ENCODE results near the gene EYA3. TPM values are rescaled to one million over a fixed set of nuclear protein-coding genes. Genes with fewer than 3 reads are reported as not detected.

Gene EYA3
- total RNA-seq, 1 experiment from 2014 or later: 32.7 TPM

DNA sequence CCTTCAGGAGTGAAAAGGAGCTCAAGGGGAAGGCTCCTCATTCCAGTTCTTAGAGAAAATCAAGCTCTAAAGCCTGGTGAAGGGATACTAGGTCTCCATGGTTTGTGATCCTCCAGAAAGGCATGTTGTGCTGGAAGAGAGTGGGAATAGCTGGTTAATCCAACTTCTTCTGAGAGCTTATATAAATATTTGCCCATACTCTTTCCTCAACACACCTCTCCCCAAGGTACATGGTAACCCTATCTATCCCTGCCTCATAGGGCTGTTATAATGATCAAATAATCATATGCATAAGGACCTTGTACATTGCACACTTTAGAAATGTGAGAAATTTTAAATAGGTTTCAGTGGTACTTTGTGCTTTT is 114.0 kb downstream of the EYA3 start:
- H2BK5ac ChIP-seq (ENCODE audit: insufficient read length, low read length): no peak overlapping the region
- TF ChIP-seq, protein P1, sequence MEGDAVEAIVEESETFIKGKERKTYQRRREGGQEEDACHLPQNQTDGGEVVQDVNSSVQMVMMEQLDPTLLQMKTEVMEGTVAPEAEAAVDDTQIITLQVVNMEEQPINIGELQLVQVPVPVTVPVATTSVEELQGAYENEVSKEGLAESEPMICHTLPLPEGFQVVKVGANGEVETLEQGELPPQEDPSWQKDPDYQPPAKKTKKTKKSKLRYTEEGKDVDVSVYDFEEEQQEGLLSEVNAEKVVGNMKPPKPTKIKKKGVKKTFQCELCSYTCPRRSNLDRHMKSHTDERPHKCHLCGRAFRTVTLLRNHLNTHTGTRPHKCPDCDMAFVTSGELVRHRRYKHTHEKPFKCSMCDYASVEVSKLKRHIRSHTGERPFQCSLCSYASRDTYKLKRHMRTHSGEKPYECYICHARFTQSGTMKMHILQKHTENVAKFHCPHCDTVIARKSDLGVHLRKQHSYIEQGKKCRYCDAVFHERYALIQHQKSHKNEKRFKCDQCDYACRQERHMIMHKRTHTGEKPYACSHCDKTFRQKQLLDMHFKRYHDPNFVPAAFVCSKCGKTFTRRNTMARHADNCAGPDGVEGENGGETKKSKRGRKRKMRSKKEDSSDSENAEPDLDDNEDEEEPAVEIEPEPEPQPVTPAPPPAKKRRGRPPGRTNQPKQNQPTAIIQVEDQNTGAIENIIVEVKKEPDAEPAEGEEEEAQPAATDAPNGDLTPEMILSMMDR (conservative IDR thresholded peaks at IDR 0.05): no peak

More for the DNA sequence above, 114.0 kb downstream of the EYA3 start:
- Histone ChIP-seq H3K9ac (ENCODE audit: extremely low read depth, insufficient read length, low read length) (no peak overlapping the region), H3K18ac (ENCODE audit: insufficient read length, low read depth, low read length) (no peak overlapping the region), H3K9me3 (ENCODE audit: control insufficient read depth, low read depth, low read length) (no peaks in the 10 kb centered on the region), H3K79me2 (ENCODE audit: insufficient read depth, low read length) (no peaks in the 10 kb centered on the region), H2BK120ac (ENCODE audit: low read depth, low read length, poor library complexity, severe bottlenecking) (no peak overlapping the region), H3K4me1 (ENCODE audit: insufficient read depth, low read length) (no peaks in the 10 kb centered on the region), H4K5ac (ENCODE audit: insufficient read length, low read depth, low read length) (no peak overlapping the region), H3K23ac (ENCODE audit: insufficient read length, low read depth, low read length) (no peak overlapping the region), H3K14ac (ENCODE audit: insufficient read depth, low read length) (no peak overlapping the region), H3K27ac (ENCODE audit: insufficient read length, low read depth, low read length) (no peak overlapping the region), H3K4me2 (ENCODE audit: insufficient read depth, insufficient read length, low read length) (no peak overlapping the region), H4K8ac (replicated peaks; ENCODE audit: insufficient read length, low read depth, low read length) (no peak overlapping the region), H2BK12ac (ENCODE audit: insufficient read length, low read depth, low read length) (no peak overlapping the region), H3K4ac (ENCODE audit: low read depth, low read length) (no peak overlapping the region), H3K23me2 (ENCODE audit: insufficient read length, low read depth, low read length, poor library complexity, severe bottlenecking) (no peaks in the 10 kb centered on the region), H2BK15ac (ENCODE audit: low read depth, low read length) (no peak overlapping the region), H2BK20ac (ENCODE audit: low read depth, low read length, poor library complexity, severe bottlenecking) (no peak overlapping the region), H4K20me1 (ENCODE audit: control insufficient read depth, insufficient read depth, insufficient read length) (no peaks in the 10 kb centered on the region), H3T11ph (ENCODE audit: low read length) (no peak overlapping the region), H2AFZ (ENCODE audit: low read length) (no peak overlapping the region), H4K91ac (ENCODE audit: insufficient read length, low read depth, low read length) (no peak overlapping the region), H3K79me1 (ENCODE audit: insufficient read depth, low read depth, low read length, poor library complexity, severe bottlenecking) (no peaks in the 10 kb centered on the region), H3K56ac (ENCODE audit: insufficient read length, low read depth, low read length) (no peak overlapping the region), H3K27me3 (ENCODE audit: insufficient read depth, low read length) (no peaks in the 10 kb centered on the region), H2AK5ac (ENCODE audit: insufficient read length, low read length) (no peak overlapping the region)
- H3K36me3 Mint-ChIP-seq (ENCODE audit: insufficient read depth in 1 of 3, low read depth in 3 of 3): peaks cover 0 to 21% (median 10%) of the 10 kb centered on the region in 3 experiments; a peak in 6 of 7 replicates
- DNase-seq: no peak
- no peaks in the 10 kb centered on the region for H3K4me1 Mint-ChIP-seq
- no peak overlapping the region for H3K4me3 Mint-ChIP-seq
- H3K9me3 Mint-ChIP-seq: no peaks in the 10 kb centered on the region
- no peaks in the 10 kb centered on the region for H3K27me3 Mint-ChIP-seq (ENCODE audit: low read depth)
- no peak overlapping the region for H3K27ac Mint-ChIP-seq

Data from H9 (cell line).